Astrocyte (in vitro differentiated cells and primary cell): ENCODE results near the gene RPS21. TPM values are rescaled to one million over a fixed set of nuclear protein-coding genes. Genes with fewer than 3 reads are reported as not detected.

Experiments
- DNase-seq: peaks from one replicate; pipeline ENCODE4 v3.0.0-alpha.2; 2010; ENCODE audit warnings: low read depth
- FAIRE-seq: peaks from 2 replicates; lab custom pipeline; 2011; peaks lifted over from hg19 to GRCh38; lab: Jason Lieb, UNC
- H2AFZ ChIP-seq: 2 replicates; pipeline ENCODE4 v1.6.0; 2012; ENCODE audit warnings: low read depth, low read length, inconsistent platforms
- H3K27ac ChIP-seq: 2 replicates; pipeline ENCODE4 v1.5.1; 2011; ENCODE audit warnings: low read depth, low read length, inconsistent platforms
- H3K27me3 ChIP-seq: 2 replicates; pipeline ENCODE4 v1.6.0; 2011; ENCODE audit warnings: low read length, inconsistent platforms; ENCODE audit not compliant: insufficient read depth
- H3K36me3 ChIP-seq: 2 replicates; pipeline ENCODE4 v1.5.1; 2011; ENCODE audit warnings: low read length, inconsistent platforms; ENCODE audit not compliant: insufficient read depth
- H3K4me1 ChIP-seq: 2 replicates; pipeline ENCODE4 v1.5.1; 2011; ENCODE audit warnings: low read length, inconsistent platforms; ENCODE audit not compliant: insufficient read depth
- H3K4me2 ChIP-seq: 2 replicates; pipeline ENCODE4 v1.6.0; 2012; ENCODE audit warnings: low read length, inconsistent platforms
- H3K4me3 ChIP-seq: 2 replicates; pipeline ENCODE4 v1.5.1; 2011; ENCODE audit warnings: low read depth, mild to moderate bottlenecking, low read length, inconsistent platforms; ENCODE audit not compliant: insufficient read depth
- H3K79me2 ChIP-seq: 2 replicates; pipeline ENCODE4 v1.6.0; 2012; ENCODE audit warnings: mild to moderate bottlenecking, low read length, inconsistent platforms; ENCODE audit not compliant: insufficient read depth
- H3K9ac ChIP-seq: 2 replicates; pipeline ENCODE4 v1.6.0; 2012; ENCODE audit warnings: mild to moderate bottlenecking, low read length, inconsistent platforms
- H3K9me3 ChIP-seq: 2 replicates; pipeline ENCODE4 v1.5.1; 2012; ENCODE audit warnings: low read depth, mild to moderate bottlenecking, low read length, inconsistent platforms; ENCODE audit not compliant: insufficient read depth
- H4K20me1 ChIP-seq: 2 replicates; pipeline ENCODE4 v1.6.0; 2012; ENCODE audit warnings: low read length, inconsistent platforms; ENCODE audit not compliant: insufficient read depth
- H3K27ac Mint-ChIP-seq: one replicate; pipeline ENCODE4 v1.8.0; 2021; ENCODE audit warnings: mild to moderate bottlenecking, mixed read lengths; ENCODE audit not compliant: unreplicated experiment
- H3K27me3 Mint-ChIP-seq: one replicate; pipeline ENCODE4 v1.8.0; 2021; ENCODE audit warnings: low read depth, mixed read lengths; ENCODE audit not compliant: unreplicated experiment
- H3K36me3 Mint-ChIP-seq: one replicate; pipeline ENCODE4 v1.8.0; 2021; ENCODE audit warnings: low read depth, mixed read lengths; ENCODE audit not compliant: unreplicated experiment
- H3K4me1 Mint-ChIP-seq: one replicate; pipeline ENCODE4 v1.8.0; 2021; ENCODE audit warnings: low read depth, mixed read lengths; ENCODE audit not compliant: unreplicated experiment
- H3K4me3 Mint-ChIP-seq: one replicate; pipeline ENCODE4 v1.8.0; 2021; ENCODE audit warnings: mild to moderate bottlenecking, moderate library complexity, mixed read lengths; ENCODE audit not compliant: unreplicated experiment
- H3K9me3 Mint-ChIP-seq: one replicate; pipeline ENCODE4 v1.8.0; 2021; ENCODE audit warnings: mild to moderate bottlenecking, mixed read lengths; ENCODE audit not compliant: unreplicated experiment
- EZH2 ChIP-seq: IDR thresholded peaks from 2 replicates; pipeline ENCODE4 v1.6.1; 2012; ENCODE audit warnings: mild to moderate bottlenecking, low read length, inconsistent platforms; ENCODE audit not compliant: insufficient read depth
- total RNA-seq: library from RNA; stranded (reverse); gene quantifications from 2 replicates; pipeline ENCODE4 v1.2.1, GENCODE V29; 2021
- TF ChIP-seq, protein P1 (sequence below): IDR thresholded peaks from 2 replicates; pipeline ENCODE4 v1.5.1; 2011; ENCODE audit warnings: low read depth, mild to moderate bottlenecking, inconsistent platforms, low read length, moderate library complexity; ENCODE audit not compliant: insufficient read depth

Gene RPS21
- total RNA-seq, 1 donor from 2014 or later: 1,251 TPM

DNA sequence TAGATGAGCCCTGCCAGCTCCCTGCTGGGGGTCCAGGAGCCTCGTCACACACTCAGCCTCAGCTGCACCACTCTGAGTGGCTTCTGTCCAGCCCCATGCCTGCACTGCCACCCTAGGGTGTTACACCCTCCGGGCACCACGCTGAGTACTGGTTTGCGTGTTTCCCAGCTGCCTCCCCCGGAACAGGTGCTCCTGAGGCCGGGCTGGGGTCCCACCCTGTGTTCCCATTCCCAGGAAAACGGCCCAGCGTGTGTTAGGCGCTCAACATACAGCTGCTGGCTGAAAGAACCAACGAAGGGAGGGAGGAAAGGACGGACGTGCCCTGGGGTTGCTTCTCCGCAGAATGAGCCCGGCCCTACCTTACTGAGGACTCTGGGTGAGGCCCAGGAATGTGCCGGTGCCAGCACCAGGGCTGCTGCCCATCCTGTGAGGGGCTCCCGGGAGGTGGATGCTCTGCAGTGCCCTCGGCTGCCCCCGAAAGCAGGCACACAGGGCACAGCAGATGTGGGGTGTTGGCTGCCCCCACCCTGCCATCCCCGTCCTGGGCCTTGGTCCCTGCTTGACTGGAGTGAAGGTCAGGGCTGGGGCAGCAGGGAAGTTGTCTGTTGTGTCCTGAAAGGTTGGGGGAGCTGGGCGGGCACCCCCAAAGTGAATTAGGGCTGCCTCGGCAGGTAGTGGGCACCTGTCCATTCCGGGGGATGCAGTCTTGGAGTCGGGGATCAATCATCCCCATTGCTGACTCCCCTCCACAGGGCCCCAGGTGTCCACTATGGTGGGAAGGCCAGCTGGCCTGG lies 36.1 kb upstream of the RPS21 start:
- Histone ChIP-seq H4K20me1 (no peaks in the 10 kb centered on the region), H3K9me3 (no peaks in the 10 kb centered on the region), H2AFZ (no peak overlapping the region), H3K9ac (no peak overlapping the region), H3K27me3 (no peaks in the 10 kb centered on the region), H3K4me1 (peaks cover 18% of the 10 kb centered on the region), H3K36me3 (no peaks in the 10 kb centered on the region), H3K4me2 (no peak overlapping the region), H3K79me2 (no peaks in the 10 kb centered on the region), H3K4me3 (no peak overlapping the region), H3K27ac (no peak overlapping the region)
- Mint-ChIP-seq H3K27ac (no peak overlapping the region), H3K27me3 (no peaks in the 10 kb centered on the region), H3K4me3 (no peak overlapping the region), H3K9me3 (peaks cover 10% of the 10 kb centered on the region), H3K36me3 (peaks cover 16% of the 10 kb centered on the region), H3K4me1 (peaks cover 4% of the 10 kb centered on the region)
- FAIRE-seq: no peak
- no peak for DNase-seq
- TF ChIP-seq, protein P1, sequence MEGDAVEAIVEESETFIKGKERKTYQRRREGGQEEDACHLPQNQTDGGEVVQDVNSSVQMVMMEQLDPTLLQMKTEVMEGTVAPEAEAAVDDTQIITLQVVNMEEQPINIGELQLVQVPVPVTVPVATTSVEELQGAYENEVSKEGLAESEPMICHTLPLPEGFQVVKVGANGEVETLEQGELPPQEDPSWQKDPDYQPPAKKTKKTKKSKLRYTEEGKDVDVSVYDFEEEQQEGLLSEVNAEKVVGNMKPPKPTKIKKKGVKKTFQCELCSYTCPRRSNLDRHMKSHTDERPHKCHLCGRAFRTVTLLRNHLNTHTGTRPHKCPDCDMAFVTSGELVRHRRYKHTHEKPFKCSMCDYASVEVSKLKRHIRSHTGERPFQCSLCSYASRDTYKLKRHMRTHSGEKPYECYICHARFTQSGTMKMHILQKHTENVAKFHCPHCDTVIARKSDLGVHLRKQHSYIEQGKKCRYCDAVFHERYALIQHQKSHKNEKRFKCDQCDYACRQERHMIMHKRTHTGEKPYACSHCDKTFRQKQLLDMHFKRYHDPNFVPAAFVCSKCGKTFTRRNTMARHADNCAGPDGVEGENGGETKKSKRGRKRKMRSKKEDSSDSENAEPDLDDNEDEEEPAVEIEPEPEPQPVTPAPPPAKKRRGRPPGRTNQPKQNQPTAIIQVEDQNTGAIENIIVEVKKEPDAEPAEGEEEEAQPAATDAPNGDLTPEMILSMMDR: no peak
- TF ChIP-seq EZH2: no peak

DNA sequence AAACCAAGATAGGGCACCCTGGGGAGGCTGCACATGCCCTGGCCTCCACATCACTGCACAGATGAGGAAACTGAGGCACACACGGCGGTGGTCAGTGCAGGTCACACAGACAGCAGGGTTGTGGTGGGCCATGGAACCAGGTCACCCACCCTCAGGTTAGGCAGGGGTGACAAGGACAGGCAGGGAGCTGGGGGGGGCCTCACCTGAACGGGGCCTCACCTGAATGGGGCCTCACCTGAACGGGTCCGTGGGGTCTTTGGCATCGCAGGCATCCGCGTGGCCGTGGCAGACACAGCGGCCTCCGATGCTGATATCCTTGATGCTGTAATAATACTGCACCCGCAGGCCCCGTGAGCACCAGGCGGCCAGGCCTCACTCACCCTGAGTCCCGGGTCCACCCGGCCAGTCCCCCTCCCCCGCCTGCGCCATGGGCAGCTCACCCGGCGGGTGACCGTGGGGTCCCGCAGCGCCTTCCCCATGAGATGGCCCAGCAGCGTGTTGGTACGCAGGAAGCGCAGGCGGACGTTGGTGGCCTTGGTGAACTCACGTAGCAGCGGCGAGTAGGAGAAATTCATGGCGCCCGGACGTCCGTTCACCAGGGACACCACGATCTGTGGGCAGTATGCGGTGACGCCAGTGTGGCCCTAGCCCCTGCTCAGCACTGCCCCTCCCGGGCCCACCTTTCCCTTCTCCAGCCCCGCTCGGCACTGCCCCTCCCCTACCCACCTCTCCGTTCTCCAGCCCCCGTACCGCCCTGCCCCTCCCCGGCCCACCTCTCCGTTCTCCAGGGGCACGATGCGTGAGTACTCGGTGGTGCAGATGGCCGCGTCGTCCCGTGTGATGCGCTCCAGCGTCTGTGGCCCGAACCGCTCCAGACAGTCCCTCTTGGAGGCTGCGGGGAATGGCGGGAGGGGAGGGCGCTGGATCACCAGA lies 35.2 kb upstream of the RPS21 start:
- no peaks in the 10 kb centered on the region for H3K36me3 ChIP-seq
- no peak overlapping the region for H3K27ac Mint-ChIP-seq
- no peaks in the 10 kb centered on the region for H3K27me3 ChIP-seq
- peaks cover 16% of the 10 kb centered on the region for H3K36me3 Mint-ChIP-seq
- H3K4me1 Mint-ChIP-seq: peaks cover 6% of the 10 kb centered on the region
- no peak overlapping the region for H2AFZ ChIP-seq
- no peaks in the 10 kb centered on the region for H4K20me1 ChIP-seq
- H3K4me1 ChIP-seq: peaks cover 27% of the 10 kb centered on the region
- no peak overlapping the region for H3K9ac ChIP-seq
- FAIRE-seq (no peak), DNase-seq (no peak)
- H3K79me2 ChIP-seq: no peaks in the 10 kb centered on the region
- H3K4me2 ChIP-seq: no peak overlapping the region
- H3K27ac ChIP-seq: no peak overlapping the region
- TF ChIP-seq, protein P1: no peak
- TF ChIP-seq EZH2: no peak
- H3K9me3 Mint-ChIP-seq: peaks cover 10% of the 10 kb centered on the region
- H3K27me3 Mint-ChIP-seq: no peaks in the 10 kb centered on the region
- no peak overlapping the region for H3K4me3 Mint-ChIP-seq
- H3K9me3 ChIP-seq: no peaks in the 10 kb centered on the region
- no peak overlapping the region for H3K4me3 ChIP-seq
